DND-41 (cell line): ENCODE measurements around the gene HCN3.

Experiments used
- EZH2 ChIP-seq: IDR thresholded peaks from 3 replicates; pipeline ENCODE4 v1.6.1; 2012; ENCODE audit warnings: borderline replicate concordance, low read depth, mild to moderate bottlenecking, moderate library complexity, low read length, inconsistent platforms; ENCODE audit not compliant: severe bottlenecking
- TF ChIP-seq, protein P1 (sequence below): IDR thresholded peaks from 2 replicates; pipeline ENCODE4 v1.5.1; 2012; ENCODE audit warnings: borderline replicate concordance, low read length, moderate library complexity, mild to moderate bottlenecking; ENCODE audit not compliant: poor library complexity, severe bottlenecking; ENCODE audit errors: extremely low read depth

DNA sequence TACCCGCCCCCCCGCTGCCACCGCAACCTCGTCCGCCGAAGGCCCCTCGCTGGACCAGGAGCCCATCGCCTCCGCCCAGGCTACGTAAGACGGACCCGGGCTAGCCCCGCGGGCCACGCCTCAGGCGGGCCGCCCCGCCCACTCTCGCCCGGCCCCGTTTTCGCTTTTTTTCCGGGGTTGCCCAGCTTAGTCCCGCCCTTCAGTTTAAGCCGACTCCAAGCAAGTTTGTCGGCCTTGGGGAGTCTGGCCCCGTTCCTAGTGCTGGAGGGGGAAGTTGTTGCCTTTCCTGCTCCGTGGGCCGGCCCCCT, 46.4 kb downstream of the HCN3 start:
- TF ChIP-seq, protein P1, sequence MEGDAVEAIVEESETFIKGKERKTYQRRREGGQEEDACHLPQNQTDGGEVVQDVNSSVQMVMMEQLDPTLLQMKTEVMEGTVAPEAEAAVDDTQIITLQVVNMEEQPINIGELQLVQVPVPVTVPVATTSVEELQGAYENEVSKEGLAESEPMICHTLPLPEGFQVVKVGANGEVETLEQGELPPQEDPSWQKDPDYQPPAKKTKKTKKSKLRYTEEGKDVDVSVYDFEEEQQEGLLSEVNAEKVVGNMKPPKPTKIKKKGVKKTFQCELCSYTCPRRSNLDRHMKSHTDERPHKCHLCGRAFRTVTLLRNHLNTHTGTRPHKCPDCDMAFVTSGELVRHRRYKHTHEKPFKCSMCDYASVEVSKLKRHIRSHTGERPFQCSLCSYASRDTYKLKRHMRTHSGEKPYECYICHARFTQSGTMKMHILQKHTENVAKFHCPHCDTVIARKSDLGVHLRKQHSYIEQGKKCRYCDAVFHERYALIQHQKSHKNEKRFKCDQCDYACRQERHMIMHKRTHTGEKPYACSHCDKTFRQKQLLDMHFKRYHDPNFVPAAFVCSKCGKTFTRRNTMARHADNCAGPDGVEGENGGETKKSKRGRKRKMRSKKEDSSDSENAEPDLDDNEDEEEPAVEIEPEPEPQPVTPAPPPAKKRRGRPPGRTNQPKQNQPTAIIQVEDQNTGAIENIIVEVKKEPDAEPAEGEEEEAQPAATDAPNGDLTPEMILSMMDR, result no peak
- no peak for TF ChIP-seq EZH2
